Upper lobe of right lung (tissue), 1 donor: Measurements from ENCODE around the gene RPS21. TPM values are rescaled to one million over a fixed set of nuclear protein-coding genes. Genes with fewer than 3 reads are reported as not detected.

ENCODE experiments used
- ATAC-seq: fragments of 200-7000 bp; cut with Tn5 transposase; one replicate; pipeline ENCODE4 v1.9.1; 2020; ENCODE audit warnings: mild to moderate bottlenecking, moderate library complexity
- DNase-seq: peaks from one replicate; pipeline ENCODE4 v3.0.0-alpha.2; 2020
- H3K27ac ChIP-seq: fragments of 200-600 bp; one replicate; pipeline ENCODE4 v1.8.0; 2022
- H3K27me3 ChIP-seq: fragments of 200-600 bp; one replicate; pipeline ENCODE4 v1.8.0; 2022; ENCODE audit warnings: mild to moderate bottlenecking
- H3K36me3 ChIP-seq: fragments of 200-600 bp; one replicate; pipeline ENCODE4 v1.8.0; 2022
- H3K4me1 ChIP-seq: fragments of 200-600 bp; one replicate; pipeline ENCODE4 v1.8.0; 2022
- H3K4me3 ChIP-seq: fragments of 200-600 bp; one replicate; pipeline ENCODE4 v1.8.0; 2022; ENCODE audit warnings: mild to moderate bottlenecking
- H3K9me3 ChIP-seq: fragments of 200-600 bp; one replicate; pipeline ENCODE4 v1.8.0; 2022
- intact Hi-C: fragments of 100-400 bp; cut with DNase I; formaldehyde crosslinking; loops from one replicate; pipeline ENCODE4 v1.11.0; 2022
- total RNA-seq: library from RNA; stranded (reverse); fragmentation: NEBNext Ultra II Directional; extraction: Animal tissue kit (Norgen Biotek cat#: 25700); gene quantifications from one replicate; pipeline ENCODE4 v1.2.1, GENCODE V29; 2021
- TF ChIP-seq, protein P1 (sequence below): fragments of 200-600 bp; IDR thresholded peaks from one replicate; pipeline ENCODE4 v1.8.0; 2022; ENCODE audit warnings: antibody characterized with exemption
- donor health status: DM: no; HTN: yes; CAD: no; lungs with severe emphysema.

The RPS21 gene
- total RNA-seq, 1 donor from 2014 or later: 1,050 TPM

DNA sequence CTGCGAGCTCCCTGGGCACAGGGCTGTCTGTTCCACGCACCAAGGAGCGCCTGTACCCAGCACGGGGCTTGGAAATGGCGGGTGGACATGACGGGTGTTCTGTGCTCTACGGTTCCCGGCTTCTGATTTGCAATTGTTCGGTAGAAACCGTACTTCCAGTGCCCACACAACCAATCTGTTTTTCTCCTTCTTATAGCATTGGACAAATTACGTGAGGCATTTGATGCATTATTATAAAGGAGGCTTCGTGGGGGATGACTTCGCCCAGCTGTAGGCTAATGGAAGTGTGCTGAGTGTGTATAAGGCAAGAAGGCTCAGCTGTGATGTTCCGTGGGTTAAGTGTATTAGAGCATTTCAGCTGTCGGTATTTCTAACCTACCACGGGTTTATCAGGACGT is 9.8 kb upstream of the RPS21 start:
- no peaks in the 10 kb centered on the region for H3K36me3 ChIP-seq
- no peaks in the 10 kb centered on the region for H3K9me3 ChIP-seq
- no peak for ATAC-seq
- no peak for DNase-seq
- intact Hi-C loops: loop anchor here (5.0 kb wide), 1 partner anchor 75 kb away; the partner anchor contains the start of gene ADRM1
- peaks cover 46% of the 10 kb centered on the region for H3K4me1 ChIP-seq
- no peaks in the 10 kb centered on the region for H3K27me3 ChIP-seq
- TF ChIP-seq, protein P1, sequence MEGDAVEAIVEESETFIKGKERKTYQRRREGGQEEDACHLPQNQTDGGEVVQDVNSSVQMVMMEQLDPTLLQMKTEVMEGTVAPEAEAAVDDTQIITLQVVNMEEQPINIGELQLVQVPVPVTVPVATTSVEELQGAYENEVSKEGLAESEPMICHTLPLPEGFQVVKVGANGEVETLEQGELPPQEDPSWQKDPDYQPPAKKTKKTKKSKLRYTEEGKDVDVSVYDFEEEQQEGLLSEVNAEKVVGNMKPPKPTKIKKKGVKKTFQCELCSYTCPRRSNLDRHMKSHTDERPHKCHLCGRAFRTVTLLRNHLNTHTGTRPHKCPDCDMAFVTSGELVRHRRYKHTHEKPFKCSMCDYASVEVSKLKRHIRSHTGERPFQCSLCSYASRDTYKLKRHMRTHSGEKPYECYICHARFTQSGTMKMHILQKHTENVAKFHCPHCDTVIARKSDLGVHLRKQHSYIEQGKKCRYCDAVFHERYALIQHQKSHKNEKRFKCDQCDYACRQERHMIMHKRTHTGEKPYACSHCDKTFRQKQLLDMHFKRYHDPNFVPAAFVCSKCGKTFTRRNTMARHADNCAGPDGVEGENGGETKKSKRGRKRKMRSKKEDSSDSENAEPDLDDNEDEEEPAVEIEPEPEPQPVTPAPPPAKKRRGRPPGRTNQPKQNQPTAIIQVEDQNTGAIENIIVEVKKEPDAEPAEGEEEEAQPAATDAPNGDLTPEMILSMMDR: no peak
- H3K4me3 ChIP-seq: no peak overlapping the region
- peak overlapping the region; percentile 39 for H3K27ac ChIP-seq

DNA sequence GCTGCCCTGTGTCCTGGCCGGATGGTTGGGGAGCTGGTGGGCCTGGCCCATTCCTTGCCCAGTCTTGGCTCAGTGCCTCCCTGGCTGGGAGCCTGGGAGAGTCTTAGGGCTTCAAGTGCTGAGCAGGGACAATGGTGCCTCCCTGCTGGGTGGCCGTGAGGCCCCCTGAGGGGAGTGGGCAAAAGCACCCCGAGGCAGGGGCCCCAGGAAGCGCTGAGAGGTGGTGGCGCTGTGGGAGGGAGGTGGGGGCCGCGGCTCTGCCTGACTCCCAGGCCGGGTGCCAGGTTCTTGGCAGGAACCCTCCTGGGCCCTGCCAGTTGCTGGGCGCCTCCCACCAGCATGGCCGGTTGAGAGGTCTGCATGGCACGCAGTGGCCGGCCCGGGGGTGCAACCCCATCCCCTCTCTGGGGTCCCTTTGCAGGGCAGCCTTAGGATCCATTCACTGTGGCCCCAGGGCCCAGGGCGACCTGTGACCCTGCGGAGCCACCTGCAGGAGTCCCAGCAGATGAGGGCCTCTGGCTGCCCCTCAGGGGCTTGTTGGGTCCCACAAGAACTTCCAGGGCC is 9.2 kb upstream of the RPS21 start:
- intact Hi-C loops: loop anchor here (5.0 kb wide), 1 partner anchor 75 kb away; the partner anchor contains the start of gene ADRM1
- H3K4me1 ChIP-seq: peaks cover 51% of the 10 kb centered on the region
- no peaks in the 10 kb centered on the region for H3K36me3 ChIP-seq
- peak; percentile 7 for ATAC-seq
- TF ChIP-seq, protein P1: no peak
- peak overlapping the region; percentile 39 for H3K27ac ChIP-seq
- H3K4me3 ChIP-seq: no peak overlapping the region
- no peaks in the 10 kb centered on the region for H3K27me3 ChIP-seq
- H3K9me3 ChIP-seq: no peaks in the 10 kb centered on the region
- no peak for DNase-seq

DNA sequence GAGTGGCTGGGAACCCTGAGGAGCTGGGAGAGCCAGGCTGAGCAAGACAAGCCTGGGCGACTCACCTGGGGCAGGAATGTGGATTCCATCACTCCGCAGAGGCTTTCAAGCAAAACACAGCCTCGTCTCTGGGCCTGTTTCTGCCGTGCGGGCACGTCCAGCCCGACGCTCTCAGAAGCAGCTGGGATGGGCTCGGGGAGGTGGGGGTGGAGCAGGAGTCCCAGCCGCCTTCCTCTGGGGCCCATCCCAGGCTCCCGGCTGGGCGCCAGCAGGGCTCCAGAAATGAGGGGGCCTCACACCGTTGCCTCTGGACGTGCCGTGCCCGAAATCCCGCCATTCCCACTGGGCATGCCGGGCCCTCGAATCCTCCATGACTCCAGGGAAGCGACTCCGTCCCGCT is 8.7 kb upstream of the RPS21 start:
- Histone ChIP-seq H3K27me3 (no peaks in the 10 kb centered on the region), H3K4me1 (peaks cover 51% of the 10 kb centered on the region), H3K4me3 (no peak overlapping the region), H3K27ac (peak overlapping the region; percentile 39), H3K36me3 (no peaks in the 10 kb centered on the region), H3K9me3 (no peaks in the 10 kb centered on the region)
- DNase-seq (no peak), ATAC-seq (no peak)
- intact Hi-C loops: loop anchor here (5.0 kb wide), 1 partner anchor 76 kb away; the partner anchor contains the start of gene ADRM1
- TF ChIP-seq, protein P1: no peak

DNA sequence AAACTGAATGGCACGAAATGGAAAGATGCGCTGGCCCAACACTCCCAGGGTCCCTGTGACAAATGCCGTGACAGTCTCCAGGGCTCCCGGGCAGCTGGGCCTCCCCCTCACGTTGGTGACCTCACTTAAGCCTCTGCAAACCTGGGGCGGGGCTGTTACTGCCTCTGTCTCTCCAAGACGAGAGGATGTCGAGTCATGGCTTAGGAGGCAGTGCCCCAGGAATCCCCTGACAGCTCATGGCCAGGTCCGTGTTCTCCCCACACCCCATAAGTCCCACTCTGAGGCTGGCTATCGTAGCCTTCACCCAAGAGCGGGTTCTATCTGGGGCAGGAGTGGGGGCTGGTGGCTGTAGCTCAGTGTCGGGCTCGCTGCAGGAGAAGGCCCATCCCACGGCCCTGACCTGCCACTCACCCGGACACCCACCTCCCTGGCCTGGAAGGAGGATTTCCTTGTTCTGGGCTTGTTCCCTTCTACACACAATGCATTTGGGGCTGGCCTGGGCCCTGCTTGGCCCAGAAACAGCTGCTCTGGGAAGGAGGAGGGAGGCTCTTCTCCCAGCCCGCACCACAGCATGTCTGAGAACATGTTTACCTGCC is 5.6 kb upstream of the RPS21 start:
- DNase-seq: no peak
- Histone ChIP-seq H3K4me3 (no peak overlapping the region), H3K27ac (peak overlapping the region; percentile 65), H3K27me3 (no peaks in the 10 kb centered on the region), H3K9me3 (no peaks in the 10 kb centered on the region), H3K36me3 (no peaks in the 10 kb centered on the region), H3K4me1 (peaks cover 28% of the 10 kb centered on the region)
- no peak for ATAC-seq
- intact Hi-C loops: no loop called here
- TF ChIP-seq, protein P1: no peak

DNA sequence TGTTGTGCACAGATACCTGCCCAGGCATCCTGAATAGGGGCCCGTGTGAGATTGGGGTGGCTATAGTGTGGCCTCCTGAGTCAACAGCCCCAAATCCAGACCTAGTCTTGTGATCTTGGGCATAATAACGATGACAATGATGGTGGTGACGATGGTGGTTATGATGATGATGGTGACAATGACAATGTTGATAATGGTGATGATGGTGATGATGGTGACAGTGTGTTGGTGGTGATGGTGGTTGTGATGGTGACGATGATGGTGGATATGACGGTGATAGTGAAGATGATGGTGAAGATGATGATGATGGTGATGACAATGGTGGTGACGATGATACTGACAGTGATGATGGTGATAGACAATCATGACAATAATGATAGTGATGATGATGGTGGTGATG is 5.1 kb upstream of the RPS21 start:
- H3K4me1 ChIP-seq: peaks cover 23% of the 10 kb centered on the region
- ATAC-seq (no peak), DNase-seq (no peak)
- no peaks in the 10 kb centered on the region for H3K27me3 ChIP-seq
- H3K36me3 ChIP-seq: no peaks in the 10 kb centered on the region
- H3K4me3 ChIP-seq: no peak overlapping the region
- TF ChIP-seq, protein P1: no peak
- intact Hi-C loops: no loop called here
- no peaks in the 10 kb centered on the region for H3K9me3 ChIP-seq
- no peak overlapping the region for H3K27ac ChIP-seq
